ENCODE measurements around the gene TBC1D2B. TPM values are rescaled to one million over a fixed set of nuclear protein-coding genes. Genes with fewer than 3 reads are reported as not detected.

Gene TBC1D2B
- total RNA-seq, 1 experiment from 2014 or later = 17.6 TPM

DNA sequence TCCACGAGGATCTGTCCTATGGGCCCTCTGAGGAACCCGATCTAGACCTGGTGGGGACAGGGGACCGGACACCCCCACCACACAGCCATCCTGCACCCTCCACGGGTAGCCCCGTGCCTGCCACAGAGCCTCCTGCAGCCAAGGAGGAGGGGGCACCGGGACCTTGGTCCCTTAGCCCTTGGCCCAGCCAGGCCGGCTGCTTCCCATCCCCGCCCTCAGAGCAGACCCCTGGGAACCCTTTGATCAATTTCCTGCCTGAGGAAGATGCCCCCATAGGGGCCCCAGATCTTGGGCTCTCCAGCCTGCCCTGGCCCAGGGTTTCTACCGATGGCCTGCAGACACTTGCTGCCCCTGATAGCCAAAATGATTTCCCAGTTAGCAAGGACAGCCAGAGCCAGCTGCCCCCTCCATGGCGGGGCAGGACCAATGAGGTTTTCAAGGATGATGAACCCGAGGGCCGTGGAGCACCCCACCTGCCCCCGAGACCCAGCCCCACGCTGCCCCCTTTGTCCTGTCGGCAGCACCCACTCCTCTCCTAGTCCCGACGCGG is 91.5 kb downstream of the TBC1D2B start:
- Histone ChIP-seq H3K9ac (ENCODE audit: extremely low read depth, insufficient read length, low read length) (no peak overlapping the region), H4K8ac (replicated peaks; ENCODE audit: insufficient read length, low read depth, low read length) (no peak overlapping the region), H3K23ac (ENCODE audit: insufficient read length, low read depth, low read length) (no peak overlapping the region), H3K79me1 (ENCODE audit: insufficient read depth, low read depth, low read length, poor library complexity, severe bottlenecking) (no peaks in the 10 kb centered on the region), H3K79me2 (ENCODE audit: insufficient read depth, low read length) (no peaks in the 10 kb centered on the region), H3K18ac (ENCODE audit: insufficient read length, low read depth, low read length) (no peak overlapping the region), H3T11ph (ENCODE audit: low read length) (no peak overlapping the region), H3K4me2 (ENCODE audit: insufficient read depth, insufficient read length, low read length) (no peak overlapping the region), H2BK15ac (ENCODE audit: low read depth, low read length) (no peak overlapping the region), H4K91ac (ENCODE audit: insufficient read length, low read depth, low read length) (no peak overlapping the region), H3K27ac (ENCODE audit: insufficient read length, low read depth, low read length) (no peak overlapping the region), H2AK5ac (ENCODE audit: insufficient read length, low read length) (no peak overlapping the region), H3K14ac (ENCODE audit: insufficient read depth, low read length) (no peak overlapping the region), H4K5ac (ENCODE audit: insufficient read length, low read depth, low read length) (no peak overlapping the region), H2BK20ac (ENCODE audit: low read depth, low read length, poor library complexity, severe bottlenecking) (no peak overlapping the region), H3K27me3 (ENCODE audit: insufficient read depth, low read length) (no peaks in the 10 kb centered on the region), H3K23me2 (ENCODE audit: insufficient read length, low read depth, low read length, poor library complexity, severe bottlenecking) (no peaks in the 10 kb centered on the region), H2AFZ (ENCODE audit: low read length) (no peak overlapping the region), H4K20me1 (ENCODE audit: control insufficient read depth, insufficient read depth, insufficient read length) (no peaks in the 10 kb centered on the region), H2BK120ac (ENCODE audit: low read depth, low read length, poor library complexity, severe bottlenecking) (no peak overlapping the region), H2BK12ac (ENCODE audit: insufficient read length, low read depth, low read length) (no peak overlapping the region), H3K9me3 (ENCODE audit: control insufficient read depth, low read depth, low read length) (no peaks in the 10 kb centered on the region), H3K4ac (ENCODE audit: low read depth, low read length) (no peak overlapping the region), H2BK5ac (ENCODE audit: insufficient read length, low read length) (no peak overlapping the region), H3K56ac (ENCODE audit: insufficient read length, low read depth, low read length) (no peak overlapping the region), H3K4me1 (ENCODE audit: insufficient read depth, low read length) (no peaks in the 10 kb centered on the region; the same call in 1 of the 2 replicates)
- Mint-ChIP-seq H3K27me3 (ENCODE audit: low read depth) (no peaks in the 10 kb centered on the region; the same call in 1 of the 2 replicates), H3K4me1 (peaks cover 15 to 28% of the 10 kb centered on the region in 2 experiments), H3K4me3 (no peak overlapping the region; a peak in 2 of 5 replicates), H3K27ac (no peak overlapping the region; a peak in 1 of 7 replicates), H3K36me3 (ENCODE audit: insufficient read depth in 1 of 3, low read depth in 3 of 3) (no peaks in the 10 kb centered on the region), H3K9me3 (no peaks in the 10 kb centered on the region; a peak in 1 of 5 replicates)
- WGBS (ENCODE audit: extremely low coverage, insufficient read length, low lambda C conversion rate) = no CpG with 5 or more reads among the region's 18 CpGs
- DNase-seq = no peak
- TF ChIP-seq, protein P1, sequence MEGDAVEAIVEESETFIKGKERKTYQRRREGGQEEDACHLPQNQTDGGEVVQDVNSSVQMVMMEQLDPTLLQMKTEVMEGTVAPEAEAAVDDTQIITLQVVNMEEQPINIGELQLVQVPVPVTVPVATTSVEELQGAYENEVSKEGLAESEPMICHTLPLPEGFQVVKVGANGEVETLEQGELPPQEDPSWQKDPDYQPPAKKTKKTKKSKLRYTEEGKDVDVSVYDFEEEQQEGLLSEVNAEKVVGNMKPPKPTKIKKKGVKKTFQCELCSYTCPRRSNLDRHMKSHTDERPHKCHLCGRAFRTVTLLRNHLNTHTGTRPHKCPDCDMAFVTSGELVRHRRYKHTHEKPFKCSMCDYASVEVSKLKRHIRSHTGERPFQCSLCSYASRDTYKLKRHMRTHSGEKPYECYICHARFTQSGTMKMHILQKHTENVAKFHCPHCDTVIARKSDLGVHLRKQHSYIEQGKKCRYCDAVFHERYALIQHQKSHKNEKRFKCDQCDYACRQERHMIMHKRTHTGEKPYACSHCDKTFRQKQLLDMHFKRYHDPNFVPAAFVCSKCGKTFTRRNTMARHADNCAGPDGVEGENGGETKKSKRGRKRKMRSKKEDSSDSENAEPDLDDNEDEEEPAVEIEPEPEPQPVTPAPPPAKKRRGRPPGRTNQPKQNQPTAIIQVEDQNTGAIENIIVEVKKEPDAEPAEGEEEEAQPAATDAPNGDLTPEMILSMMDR (conservative IDR thresholded peaks at IDR 0.05) = no peak

Data from H9 (cell line).